ENCODE data around the gene SAMD9L.

SAMD9L gene

DNA sequence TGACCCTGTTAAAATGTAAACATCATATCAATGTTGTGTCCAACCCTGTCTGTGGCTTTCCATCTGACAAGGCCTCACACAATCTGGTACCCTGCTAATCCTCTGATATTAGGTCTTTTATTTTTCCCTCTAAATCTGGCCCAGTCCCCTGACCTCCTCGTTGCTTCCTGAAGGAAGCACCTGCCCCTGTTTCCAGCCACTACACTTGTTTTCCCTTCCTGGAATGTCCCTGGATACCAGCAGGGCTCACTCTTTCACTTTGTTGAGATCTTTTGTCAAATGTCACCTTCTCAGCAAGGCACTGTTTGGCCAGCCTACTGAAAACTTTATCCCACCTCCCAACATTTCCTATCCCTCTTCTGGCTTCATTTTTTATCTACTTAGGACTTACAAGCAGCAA lies 2.1 kb downstream of the SAMD9L start:
- TF ChIP-seq, protein P1, sequence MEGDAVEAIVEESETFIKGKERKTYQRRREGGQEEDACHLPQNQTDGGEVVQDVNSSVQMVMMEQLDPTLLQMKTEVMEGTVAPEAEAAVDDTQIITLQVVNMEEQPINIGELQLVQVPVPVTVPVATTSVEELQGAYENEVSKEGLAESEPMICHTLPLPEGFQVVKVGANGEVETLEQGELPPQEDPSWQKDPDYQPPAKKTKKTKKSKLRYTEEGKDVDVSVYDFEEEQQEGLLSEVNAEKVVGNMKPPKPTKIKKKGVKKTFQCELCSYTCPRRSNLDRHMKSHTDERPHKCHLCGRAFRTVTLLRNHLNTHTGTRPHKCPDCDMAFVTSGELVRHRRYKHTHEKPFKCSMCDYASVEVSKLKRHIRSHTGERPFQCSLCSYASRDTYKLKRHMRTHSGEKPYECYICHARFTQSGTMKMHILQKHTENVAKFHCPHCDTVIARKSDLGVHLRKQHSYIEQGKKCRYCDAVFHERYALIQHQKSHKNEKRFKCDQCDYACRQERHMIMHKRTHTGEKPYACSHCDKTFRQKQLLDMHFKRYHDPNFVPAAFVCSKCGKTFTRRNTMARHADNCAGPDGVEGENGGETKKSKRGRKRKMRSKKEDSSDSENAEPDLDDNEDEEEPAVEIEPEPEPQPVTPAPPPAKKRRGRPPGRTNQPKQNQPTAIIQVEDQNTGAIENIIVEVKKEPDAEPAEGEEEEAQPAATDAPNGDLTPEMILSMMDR (IDR thresholded peaks at IDR 0.05), result no peak

DNA sequence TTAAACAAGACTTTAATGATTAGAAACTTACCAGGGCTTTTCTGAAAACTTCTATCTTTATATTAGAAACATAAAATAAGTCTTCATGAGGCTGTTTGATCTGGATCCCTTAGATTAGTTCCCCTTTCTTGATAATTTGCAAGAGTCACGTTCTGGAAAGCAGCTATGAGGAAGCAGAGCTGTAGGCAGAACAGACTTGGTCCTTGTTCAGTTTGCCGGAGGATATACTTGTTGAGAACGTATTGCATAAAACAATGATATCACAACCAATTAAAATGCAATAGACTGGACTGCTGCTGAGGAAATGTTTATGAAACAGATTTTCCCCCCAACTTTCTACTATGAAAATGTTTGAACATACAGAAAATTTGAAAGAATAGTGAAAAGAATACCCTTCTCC lies 2.8 kb downstream of the SAMD9L start:
- TF ChIP-seq, protein P1 (IDR thresholded peaks at IDR 0.05), result no peak

DNA sequence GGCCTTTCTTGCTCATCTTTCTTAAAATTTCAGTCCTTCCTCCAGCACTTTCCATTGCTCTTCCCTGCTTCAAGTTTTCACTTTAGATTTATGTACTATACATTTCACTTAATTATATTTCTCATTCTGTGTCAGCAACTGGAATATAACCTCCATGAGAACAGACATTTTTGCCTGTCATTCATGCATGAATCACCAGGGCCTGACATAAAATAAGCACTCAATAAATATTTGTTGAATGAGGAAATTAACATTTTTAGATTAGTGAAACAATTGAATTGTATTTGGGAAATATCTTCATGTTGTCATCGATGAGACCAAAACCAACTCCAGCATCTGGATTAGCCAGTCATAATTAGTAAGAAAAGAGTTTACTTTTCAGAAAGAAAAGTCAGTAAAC lies 6.1 kb downstream of the SAMD9L start:
- TF ChIP-seq, protein P1 (IDR thresholded peaks at IDR 0.05), result no peak

DNA sequence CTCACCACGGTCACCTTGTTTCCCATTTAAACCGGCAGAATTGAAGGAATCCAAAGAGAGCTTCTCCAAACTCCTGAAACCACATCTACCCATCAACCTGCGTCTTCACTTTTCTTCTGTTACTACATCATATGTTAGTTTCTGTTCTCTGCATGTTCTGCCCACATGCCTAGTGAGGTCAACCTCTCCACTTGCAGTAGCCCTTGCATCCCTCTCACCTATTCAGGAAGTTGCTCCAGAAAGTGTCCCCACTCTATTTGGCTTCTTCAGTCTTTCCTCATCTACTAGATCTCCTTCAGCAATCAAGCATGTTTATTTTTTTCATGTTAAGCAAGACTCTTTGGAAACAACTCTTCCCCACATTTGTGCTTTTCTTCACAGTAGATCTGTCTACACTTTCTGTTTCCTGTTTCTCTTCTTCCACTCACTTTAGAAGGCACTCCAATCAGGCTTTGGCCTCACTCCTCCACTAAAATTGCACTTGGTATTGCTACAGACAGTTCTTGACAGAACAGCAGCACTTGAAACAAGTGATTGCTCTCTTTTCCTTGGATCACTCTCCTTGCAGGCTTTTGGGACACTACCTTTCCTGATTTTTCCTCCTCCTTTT lies 7.5 kb downstream of the SAMD9L start:
- TF ChIP-seq, protein P1 (IDR thresholded peaks at IDR 0.05), result no peak

DNA sequence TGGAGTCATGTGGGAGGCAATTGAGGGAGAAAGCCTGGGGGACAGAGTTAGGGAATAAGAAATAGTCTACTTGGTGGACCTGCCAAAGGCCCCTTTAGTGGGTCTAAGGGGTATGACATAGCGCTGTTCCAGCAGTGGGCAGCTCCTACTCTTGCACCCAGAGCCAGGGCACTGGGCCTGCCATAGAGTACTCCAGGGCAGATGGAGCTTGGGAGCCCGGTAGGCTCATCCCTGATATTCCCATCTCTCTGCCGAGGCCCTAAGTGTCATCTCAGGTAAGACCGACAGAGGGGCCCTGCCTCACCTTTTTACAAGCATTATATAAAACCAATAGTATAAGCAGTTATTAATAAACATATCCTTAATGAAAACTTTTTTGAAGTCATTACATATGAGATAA lies 9.6 kb downstream of the SAMD9L start:
- TF ChIP-seq, protein P1 (IDR thresholded peaks at IDR 0.05), result no peak

DNA sequence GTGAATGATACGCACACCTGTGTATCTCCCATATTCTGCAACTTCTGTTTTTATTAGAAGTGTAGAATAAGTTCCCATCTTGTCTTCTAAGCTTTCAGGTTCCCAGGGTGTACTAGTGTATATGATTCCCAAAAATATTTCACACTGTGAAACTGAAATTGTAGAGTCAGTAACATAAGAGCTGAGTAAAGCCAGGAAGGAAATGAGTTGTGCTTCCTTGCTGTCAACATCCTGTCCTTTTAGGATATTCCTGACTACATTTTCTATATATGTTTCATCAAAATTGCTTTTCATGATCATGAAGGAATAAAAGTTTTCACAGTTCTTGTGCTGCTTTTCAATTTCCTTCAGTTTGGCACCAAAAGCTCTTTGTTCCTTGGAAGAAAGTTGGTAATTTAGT lies 15.2 kb downstream of the SAMD9L start:
- TF ChIP-seq, protein P1 (IDR thresholded peaks at IDR 0.05), result no peak

DNA sequence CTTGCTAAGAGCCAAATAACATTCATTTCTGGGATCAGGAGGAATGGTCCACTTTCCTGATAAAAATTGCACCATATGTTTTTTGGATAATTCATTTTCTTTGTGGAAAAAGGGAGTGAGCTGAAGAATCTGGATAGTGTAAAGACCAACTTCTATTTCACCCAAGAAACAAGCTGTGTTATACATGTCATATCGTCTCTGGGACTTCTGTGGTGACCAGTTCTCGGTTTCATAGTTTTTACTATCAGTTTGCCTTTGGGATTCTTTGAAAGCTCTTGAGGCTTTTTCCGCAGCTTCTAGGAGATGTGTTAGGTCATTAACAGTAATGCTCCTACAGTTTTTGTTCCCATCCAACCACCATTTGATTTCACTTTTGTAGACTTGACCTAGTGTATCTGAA lies 16.0 kb downstream of the SAMD9L start:
- TF ChIP-seq, protein P1 (IDR thresholded peaks at IDR 0.05), result no peak

All from LNCAP (cell line).